AG04449 (cell line): ENCODE measurements around the gene ZNF280B.

Source experiments
- CTCF ChIA-PET: fragments of 350-600 bp; formaldehyde crosslinking; extraction: SDS; loops from one replicate; lab custom pipeline; 2021; ENCODE audit warnings: antibody characterized with exemption; lab: Yijun Ruan, JAX
- POLR2A ChIA-PET: fragments of 400-600, 350-600 bp; formaldehyde crosslinking; extraction: SDS; loops from one replicate; lab custom pipeline; 2020; ENCODE audit warnings: antibody characterized with exemption, inconsistent platforms; lab: Yijun Ruan, JAX
- DNase-seq: peaks from one replicate; pipeline ENCODE4 v3.0.0-alpha.2; 2010; ENCODE audit warnings: low read depth, low spot score
- H3K4me3 ChIP-seq: 2 replicates; pipeline ENCODE4 v1.5.1; 2011; ENCODE audit warnings: low read depth, mild to moderate bottlenecking, control low read depth, low read length
- TF ChIP-seq, protein P1 (sequence below): IDR thresholded peaks from one replicate; pipeline ENCODE4 v1.5.1; 2011; ENCODE audit warnings: mild to moderate bottlenecking, moderate library complexity, low read length, control low read depth, inconsistent platforms; ENCODE audit not compliant: insufficient read depth; ENCODE audit errors: missing control alignments

ZNF280B gene

DNA sequence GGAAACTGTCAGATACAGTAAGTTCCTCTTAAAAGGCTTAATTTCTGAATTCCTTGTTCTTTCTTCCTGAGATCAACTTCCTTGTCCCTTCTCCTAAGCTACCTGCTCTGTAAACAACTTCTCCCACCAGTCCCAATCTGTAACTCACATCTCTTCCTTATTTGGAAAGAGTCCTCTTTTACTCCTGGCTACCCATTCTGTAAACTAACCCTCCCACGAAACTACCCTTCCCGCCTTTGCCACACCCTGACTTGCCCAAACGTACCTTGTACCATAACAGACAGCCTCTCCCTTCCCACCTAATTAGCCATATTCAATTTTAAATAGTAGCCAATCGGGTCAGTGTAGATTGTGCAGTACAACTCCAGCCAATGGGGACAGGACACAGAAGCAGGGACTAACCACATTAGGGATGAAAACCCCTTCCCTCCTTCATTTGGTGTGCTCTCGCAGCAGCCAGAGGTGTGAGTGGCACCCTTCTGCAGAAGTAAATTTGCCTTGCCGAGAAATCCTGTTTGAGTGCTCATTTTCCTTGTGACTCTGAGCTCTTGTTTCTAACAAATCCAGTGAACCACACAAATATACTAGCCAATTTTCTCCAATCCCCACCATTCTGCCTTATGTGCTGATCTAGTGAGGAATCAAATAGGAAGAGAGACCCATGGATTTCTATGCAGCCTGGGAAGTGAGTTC, 49.5 kb downstream of the ZNF280B start:
- CTCF ChIA-PET, result no interaction called here
- TF ChIP-seq, protein P1, sequence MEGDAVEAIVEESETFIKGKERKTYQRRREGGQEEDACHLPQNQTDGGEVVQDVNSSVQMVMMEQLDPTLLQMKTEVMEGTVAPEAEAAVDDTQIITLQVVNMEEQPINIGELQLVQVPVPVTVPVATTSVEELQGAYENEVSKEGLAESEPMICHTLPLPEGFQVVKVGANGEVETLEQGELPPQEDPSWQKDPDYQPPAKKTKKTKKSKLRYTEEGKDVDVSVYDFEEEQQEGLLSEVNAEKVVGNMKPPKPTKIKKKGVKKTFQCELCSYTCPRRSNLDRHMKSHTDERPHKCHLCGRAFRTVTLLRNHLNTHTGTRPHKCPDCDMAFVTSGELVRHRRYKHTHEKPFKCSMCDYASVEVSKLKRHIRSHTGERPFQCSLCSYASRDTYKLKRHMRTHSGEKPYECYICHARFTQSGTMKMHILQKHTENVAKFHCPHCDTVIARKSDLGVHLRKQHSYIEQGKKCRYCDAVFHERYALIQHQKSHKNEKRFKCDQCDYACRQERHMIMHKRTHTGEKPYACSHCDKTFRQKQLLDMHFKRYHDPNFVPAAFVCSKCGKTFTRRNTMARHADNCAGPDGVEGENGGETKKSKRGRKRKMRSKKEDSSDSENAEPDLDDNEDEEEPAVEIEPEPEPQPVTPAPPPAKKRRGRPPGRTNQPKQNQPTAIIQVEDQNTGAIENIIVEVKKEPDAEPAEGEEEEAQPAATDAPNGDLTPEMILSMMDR, result no peak

DNA sequence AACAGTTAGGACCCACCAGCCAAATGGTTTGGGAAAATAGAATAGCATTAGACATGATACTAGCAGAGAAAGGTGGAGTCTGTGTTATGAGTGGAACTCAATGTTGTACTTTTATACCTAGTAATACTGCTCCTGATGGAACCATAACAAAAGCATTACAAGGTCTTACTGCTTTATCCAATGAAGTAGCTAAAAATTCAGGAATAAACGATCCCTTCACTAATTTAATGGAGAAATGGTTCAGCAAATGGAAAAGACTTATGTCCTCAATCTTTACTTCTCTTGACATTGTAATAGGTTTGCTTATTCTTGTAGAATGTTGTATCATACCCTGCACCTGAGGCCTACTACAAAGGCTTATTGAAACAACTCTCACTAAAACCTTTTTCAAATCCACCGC, 50.2 kb downstream of the ZNF280B start:
- CTCF ChIA-PET, result no interaction called here
- no peak overlapping the region for H3K4me3 ChIP-seq
- no peak for DNase-seq
- TF ChIP-seq, protein P1, result no peak
- POLR2A ChIA-PET, result no interaction called here

More for the DNA sequence above, 49.5 kb downstream of the ZNF280B start:
- DNase-seq, result no peak
- no peak overlapping the region for H3K4me3 ChIP-seq
- POLR2A ChIA-PET, result no interaction called here

GRCh38 chr22:22454997-22455396, 53.5 kb downstream of the ZNF280B start:
- no peak overlapping the region for H3K4me3 ChIP-seq
- CTCF ChIA-PET, result no interaction called here

GRCh38 chr22:22452996-22453686, 55.4 kb downstream of the ZNF280B start:
- TF ChIP-seq, protein P1, result no peak
- H3K4me3 ChIP-seq, result no peak overlapping the region
- ChIA-PET CTCF (no interaction called here), POLR2A (no interaction called here)
- no peak for DNase-seq

More at GRCh38 chr22:22454997-22455396, 53.5 kb downstream of the ZNF280B start:
- TF ChIP-seq, protein P1, result no peak
- POLR2A ChIA-PET, result no interaction called here
- no peak for DNase-seq

DNA sequence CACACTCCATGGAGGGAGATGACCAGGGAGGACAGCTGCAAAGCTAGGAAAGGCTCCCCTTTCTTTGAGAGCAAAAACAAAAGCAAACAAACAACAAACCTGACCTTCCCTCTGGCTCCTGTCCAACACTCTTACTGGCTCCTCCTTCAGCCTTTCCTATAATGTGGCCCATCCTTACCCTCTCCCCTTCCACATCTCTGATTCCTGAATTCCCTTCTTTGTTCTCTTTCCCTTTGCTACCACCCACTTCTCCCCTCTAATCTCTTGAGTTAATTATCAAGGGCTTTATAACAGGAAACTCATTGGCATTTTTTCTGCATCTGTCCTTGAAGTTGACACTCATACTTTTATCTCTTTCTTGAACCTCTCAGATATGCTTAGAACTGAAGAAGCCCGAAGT, 56.3 kb downstream of the ZNF280B start:
- POLR2A ChIA-PET, result no interaction called here
- CTCF ChIA-PET, result no interaction called here
- DNase-seq, result no peak
- no peak overlapping the region for H3K4me3 ChIP-seq
- TF ChIP-seq, protein P1, result no peak

DNA sequence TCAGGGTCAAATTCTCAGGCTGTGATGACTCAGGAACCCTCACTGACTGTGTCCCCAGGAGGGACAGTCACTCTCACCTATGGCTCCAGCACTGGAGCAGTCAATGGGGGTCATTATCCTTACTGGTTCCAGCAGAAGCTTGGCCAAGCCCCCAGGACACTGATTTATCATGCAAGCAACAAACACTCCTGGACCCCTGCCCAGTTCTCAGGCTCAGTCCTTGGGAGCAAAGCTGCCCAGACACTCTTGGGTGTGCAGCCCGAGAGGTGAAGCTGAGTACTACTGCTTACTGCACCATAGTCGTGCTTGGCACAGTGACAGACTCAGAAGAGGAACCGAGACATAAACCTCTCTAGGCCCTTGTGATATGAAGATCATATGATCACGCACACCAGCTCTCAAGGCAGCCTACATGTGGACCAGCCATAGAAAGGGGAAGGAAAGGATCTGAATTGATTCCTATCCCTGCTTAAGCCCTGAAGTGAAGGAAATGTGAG, 58.2 kb downstream of the ZNF280B start:
- TF ChIP-seq, protein P1, result no peak
- no peak for DNase-seq
- POLR2A ChIA-PET, result no interaction called here
- CTCF ChIA-PET, result interaction anchor here (1.1 kb wide), 2 partner anchors 13 to 19 kb away, joined by 3 read pairs; no protein-coding TSS in a partner anchor
- no peak overlapping the region for H3K4me3 ChIP-seq
